ENCODE results near the gene KAT6B. TPM values are rescaled to one million over a fixed set of nuclear protein-coding genes. Genes with fewer than 3 reads are reported as not detected.
"Not testable (repeated sequence)": the region's sequence is repeated elsewhere in the genome, so short reads cannot be mapped to it uniquely, and the experiment has no call there.

KAT6B gene
- total RNA-seq, 2 donors from 2014 or later = 25.3 to 39.1 TPM

DNA sequence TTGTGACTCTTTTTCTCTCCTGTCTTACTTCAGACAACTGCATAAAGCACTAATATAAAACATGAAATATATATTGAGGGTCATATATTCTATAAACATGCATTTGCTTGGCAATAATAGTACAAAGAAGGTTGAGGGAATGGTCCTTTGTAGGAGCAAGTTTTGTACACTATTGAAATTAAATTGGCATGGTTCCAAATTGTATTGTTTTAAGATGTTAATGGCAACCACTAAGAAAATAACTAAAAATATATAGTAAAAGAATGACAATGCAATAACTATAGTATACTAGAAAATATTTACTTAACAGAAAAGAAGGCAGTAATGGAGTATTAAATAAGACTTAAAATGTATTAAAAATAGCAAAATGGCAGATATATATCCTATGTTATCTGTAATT lies 33.7 kb upstream of the KAT6B start:
- Mint-ChIP-seq H3K9me3 (no peaks in the 10 kb centered on the region), H3K27ac (no peak overlapping the region), H3K36me3 (ENCODE audit: low read depth) (no peaks in the 10 kb centered on the region), H3K4me1 (peaks cover 14% of the 10 kb centered on the region), H3K27me3 (ENCODE audit: insufficient read depth) (no peaks in the 10 kb centered on the region), H3K4me3 (no peak overlapping the region)
- Histone ChIP-seq H3K4me3 (ENCODE audit: low read length) (no peak overlapping the region), H3K36me3 (ENCODE audit: control insufficient read depth, insufficient read depth, low read length) (no peaks in the 10 kb centered on the region), H3K27ac (ENCODE audit: low read depth, low read length) (no peak overlapping the region), H3K9me3 (ENCODE audit: control insufficient read depth, low read length) (no peaks in the 10 kb centered on the region), H3K27me3 (ENCODE audit: control insufficient read depth, insufficient read depth, low read length, poor library complexity, severe bottlenecking) (no peaks in the 10 kb centered on the region), H3K4me1 (ENCODE audit: control insufficient read depth, insufficient read depth, low read length) (no peaks in the 10 kb centered on the region), H3K9ac (ENCODE audit: extremely low read depth, low read length, poor library complexity, severe bottlenecking) (no peak overlapping the region)
- DNase-seq = no peak
- TF ChIP-seq, protein P1, sequence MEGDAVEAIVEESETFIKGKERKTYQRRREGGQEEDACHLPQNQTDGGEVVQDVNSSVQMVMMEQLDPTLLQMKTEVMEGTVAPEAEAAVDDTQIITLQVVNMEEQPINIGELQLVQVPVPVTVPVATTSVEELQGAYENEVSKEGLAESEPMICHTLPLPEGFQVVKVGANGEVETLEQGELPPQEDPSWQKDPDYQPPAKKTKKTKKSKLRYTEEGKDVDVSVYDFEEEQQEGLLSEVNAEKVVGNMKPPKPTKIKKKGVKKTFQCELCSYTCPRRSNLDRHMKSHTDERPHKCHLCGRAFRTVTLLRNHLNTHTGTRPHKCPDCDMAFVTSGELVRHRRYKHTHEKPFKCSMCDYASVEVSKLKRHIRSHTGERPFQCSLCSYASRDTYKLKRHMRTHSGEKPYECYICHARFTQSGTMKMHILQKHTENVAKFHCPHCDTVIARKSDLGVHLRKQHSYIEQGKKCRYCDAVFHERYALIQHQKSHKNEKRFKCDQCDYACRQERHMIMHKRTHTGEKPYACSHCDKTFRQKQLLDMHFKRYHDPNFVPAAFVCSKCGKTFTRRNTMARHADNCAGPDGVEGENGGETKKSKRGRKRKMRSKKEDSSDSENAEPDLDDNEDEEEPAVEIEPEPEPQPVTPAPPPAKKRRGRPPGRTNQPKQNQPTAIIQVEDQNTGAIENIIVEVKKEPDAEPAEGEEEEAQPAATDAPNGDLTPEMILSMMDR (conservative IDR thresholded peaks at IDR 0.05) = no peak

DNA sequence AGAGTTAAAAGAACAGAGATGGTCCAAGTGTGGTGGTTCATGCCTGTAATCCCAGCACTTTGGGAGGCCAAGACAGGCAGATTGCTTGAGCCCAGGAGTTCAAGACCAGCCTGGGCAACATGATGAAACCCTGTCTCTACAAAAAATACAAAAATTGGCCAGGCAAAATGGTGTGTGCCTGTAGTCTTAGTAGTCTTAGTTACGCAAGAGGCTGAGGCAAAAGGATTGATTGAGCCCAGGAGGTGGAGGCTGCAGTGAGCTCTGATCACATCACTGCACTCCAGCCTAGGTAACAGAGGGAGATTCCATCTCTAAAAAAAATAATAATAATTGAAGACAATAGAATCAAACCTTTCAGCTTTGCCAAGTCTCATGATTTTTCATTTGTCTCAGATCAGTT lies 33.2 kb upstream of the KAT6B start:
- not testable (repeated sequence) for H3K9me3 Mint-ChIP-seq; H3K27me3 Mint-ChIP-seq (ENCODE audit: insufficient read depth); H3K27ac Mint-ChIP-seq; H3K4me3 Mint-ChIP-seq; H3K4me3 ChIP-seq (ENCODE audit: low read length); H3K9me3 ChIP-seq (ENCODE audit: control insufficient read depth, low read length); H3K4me1 ChIP-seq (ENCODE audit: control insufficient read depth, insufficient read depth, low read length); H3K9ac ChIP-seq (ENCODE audit: extremely low read depth, low read length, poor library complexity, severe bottlenecking); H3K27me3 ChIP-seq (ENCODE audit: control insufficient read depth, insufficient read depth, low read length, poor library complexity, severe bottlenecking); H3K36me3 Mint-ChIP-seq (ENCODE audit: low read depth); H3K27ac ChIP-seq (ENCODE audit: low read depth, low read length); H3K36me3 ChIP-seq (ENCODE audit: control insufficient read depth, insufficient read depth, low read length); DNase-seq
- 96 to 100% methylated on average over 1 of the region's 1 CpG for WGBS, 2 experiments (ENCODE audit: insufficient coverage in 1 of 2, insufficient read length in 1 of 2)
- peaks cover 16% of the 10 kb centered on the region for H3K4me1 Mint-ChIP-seq

DNA sequence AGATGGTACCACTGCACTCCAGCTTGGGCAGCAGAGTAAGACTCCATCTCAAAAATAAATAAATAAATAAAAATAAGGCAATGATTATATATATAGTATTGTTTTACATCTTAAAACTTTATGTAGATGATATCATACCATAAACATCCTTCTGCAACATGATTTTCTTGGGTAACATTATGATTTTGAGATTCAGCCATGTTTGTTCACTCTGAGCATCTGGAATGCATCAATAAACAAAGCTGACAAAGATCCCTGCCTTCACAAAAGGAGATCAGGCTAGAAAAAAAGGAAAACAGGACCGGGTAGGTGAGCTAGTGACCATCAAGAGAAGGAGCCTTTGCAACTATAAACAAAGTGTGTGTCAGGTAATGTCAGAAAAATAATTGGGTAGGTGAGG lies 31.9 kb upstream of the KAT6B start:
- Mint-ChIP-seq H3K9me3 (no peaks in the 10 kb centered on the region), H3K27me3 (ENCODE audit: insufficient read depth) (no peaks in the 10 kb centered on the region), H3K27ac (no peak overlapping the region), H3K36me3 (ENCODE audit: low read depth) (no peaks in the 10 kb centered on the region), H3K4me3 (no peak overlapping the region), H3K4me1 (peaks cover 16% of the 10 kb centered on the region)
- TF ChIP-seq, protein P1 (conservative IDR thresholded peaks at IDR 0.05) = no peak
- H3K4me1 ChIP-seq (ENCODE audit: control insufficient read depth, insufficient read depth, low read length) = no peaks in the 10 kb centered on the region
- DNase-seq = no peak
- no peaks in the 10 kb centered on the region for H3K27me3 ChIP-seq (ENCODE audit: control insufficient read depth, insufficient read depth, low read length, poor library complexity, severe bottlenecking)
- H3K9ac ChIP-seq (ENCODE audit: extremely low read depth, low read length, poor library complexity, severe bottlenecking) = no peak overlapping the region
- H3K9me3 ChIP-seq (ENCODE audit: control insufficient read depth, low read length) = no peaks in the 10 kb centered on the region
- 89% methylated on average over 1 of the region's 1 CpG for WGBS, 2 experiments (ENCODE audit: insufficient coverage in 1 of 2, insufficient read length in 1 of 2)
- H3K27ac ChIP-seq (ENCODE audit: low read depth, low read length) = no peak overlapping the region
- no peaks in the 10 kb centered on the region for H3K36me3 ChIP-seq (ENCODE audit: control insufficient read depth, insufficient read depth, low read length)
- no peak overlapping the region for H3K4me3 ChIP-seq (ENCODE audit: low read length)

DNA sequence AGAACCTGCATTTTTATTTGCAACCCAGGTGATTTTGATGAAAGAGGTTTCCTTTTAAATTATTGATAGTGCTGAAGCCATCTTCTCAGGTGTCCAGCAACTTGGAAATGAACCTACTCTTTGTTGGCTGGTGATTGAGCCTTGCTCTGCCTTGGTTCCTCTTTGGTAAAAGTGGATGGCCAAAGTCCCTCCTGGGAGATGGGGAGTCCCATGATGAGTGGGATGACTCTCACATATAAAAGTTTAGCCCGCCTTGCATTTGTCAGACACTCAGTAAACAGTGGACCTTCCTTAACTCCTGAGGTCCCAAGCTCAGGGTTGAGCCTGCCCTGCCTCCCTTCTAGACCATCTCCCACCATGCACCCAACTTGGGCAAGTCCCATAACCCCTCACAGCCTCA lies 28.9 kb upstream of the KAT6B start:
- Histone ChIP-seq H3K27ac (ENCODE audit: low read depth, low read length) (no peak overlapping the region), H3K36me3 (ENCODE audit: control insufficient read depth, insufficient read depth, low read length) (no peaks in the 10 kb centered on the region), H3K9ac (ENCODE audit: extremely low read depth, low read length, poor library complexity, severe bottlenecking) (no peak overlapping the region), H3K27me3 (ENCODE audit: control insufficient read depth, insufficient read depth, low read length, poor library complexity, severe bottlenecking) (no peaks in the 10 kb centered on the region), H3K4me3 (ENCODE audit: low read length) (no peak overlapping the region), H3K9me3 (ENCODE audit: control insufficient read depth, low read length) (no peaks in the 10 kb centered on the region), H3K4me1 (ENCODE audit: control insufficient read depth, insufficient read depth, low read length) (no peaks in the 10 kb centered on the region)
- no peaks in the 10 kb centered on the region for H3K36me3 Mint-ChIP-seq (ENCODE audit: low read depth)
- H3K4me1 Mint-ChIP-seq = peaks cover 13% of the 10 kb centered on the region
- no peak overlapping the region for H3K4me3 Mint-ChIP-seq
- TF ChIP-seq, protein P1 (conservative IDR thresholded peaks at IDR 0.05) = no peak
- DNase-seq = no peak
- WGBS, 2 experiments (ENCODE audit: insufficient coverage in 1 of 2, insufficient read length in 1 of 2) = 89 to 93% methylated on average over 1 of the region's 1 CpG
- no peaks in the 10 kb centered on the region for H3K9me3 Mint-ChIP-seq
- no peaks in the 10 kb centered on the region for H3K27me3 Mint-ChIP-seq (ENCODE audit: insufficient read depth)
- H3K27ac Mint-ChIP-seq = peak overlapping the region; percentile 38

Measured in endodermal cell (in vitro differentiated cells).